HepG2 (cell line): ENCODE measurements around the gene UAP1L1. TPM values are rescaled to one million over a fixed set of nuclear protein-coding genes. Genes with fewer than 3 reads are reported as not detected.
A peak's percentile ranks its signal among the peaks of the same experiment; 100 is the strongest.

ENCODE experiments used
- BCL3 ChIP-seq: sonication (generic); formaldehyde crosslinking; IDR thresholded peaks from 2 replicates; pipeline ENCODE4 v1.5.1; 2020; ENCODE audit warnings: mild to moderate bottlenecking, missing genetic modification reagents, moderate library complexity
- DMTF1 ChIP-seq: sonication (generic); formaldehyde crosslinking; IDR thresholded peaks from 2 replicates; pipeline ENCODE4 v1.4.0; 2020; ENCODE audit warnings: mild to moderate bottlenecking, missing genetic modification reagents
- ERF ChIP-seq: IDR thresholded peaks from 2 replicates; pipeline ENCODE4 v1.6.1; 2018; ENCODE audit warnings: missing biosample characterization, missing genetic modification reagents
- HINFP ChIP-seq: sonication (generic); formaldehyde crosslinking; IDR thresholded peaks from 2 replicates; pipeline ENCODE4 v1.4.0; 2020; ENCODE audit warnings: low read depth, mild to moderate bottlenecking, missing genetic modification reagents
- JUND ChIP-seq: sonication (generic); formaldehyde crosslinking; IDR thresholded peaks from 2 replicates; pipeline ENCODE4 v1.8.0; 2022; ENCODE audit warnings: mild to moderate bottlenecking, missing genetic modification reagents
- POLR2A ChIP-seq, 2 experiments: IDR thresholded peaks; 2 replicates each; pipeline ENCODE4 v1.6.1; 2011; ENCODE audit warnings: low read depth in 2 of 2, low read length in 2 of 2, mild to moderate bottlenecking in 1 of 2, moderate library complexity in 1 of 2; ENCODE audit not compliant: insufficient read depth in 1 of 2
- PRDM10 ChIP-seq: sonication (generic); formaldehyde crosslinking; IDR thresholded peaks from 2 replicates; pipeline ENCODE4 v1.4.0; 2020; ENCODE audit warnings: low read depth, missing genetic modification reagents
- RARA ChIP-seq: IDR thresholded peaks from 2 replicates; pipeline ENCODE4 v1.6.1; 2016; ENCODE audit warnings: missing genetic modification reagents, missing compliant biosample characterization
- SP140L ChIP-seq: sonication (generic); formaldehyde crosslinking; IDR thresholded peaks from 2 replicates; pipeline ENCODE4 v1.4.0; 2020; ENCODE audit warnings: missing genetic modification reagents, borderline replicate concordance
- THAP9 ChIP-seq: sonication (generic); formaldehyde crosslinking; IDR thresholded peaks from 2 replicates; pipeline ENCODE4; 2020; ENCODE audit warnings: missing genetic modification reagents, mild to moderate bottlenecking, borderline replicate concordance
- ZNF180 ChIP-seq: sonication (generic); formaldehyde crosslinking; IDR thresholded peaks from 2 replicates; pipeline ENCODE4 v1.4.0; 2020; ENCODE audit warnings: low read depth, missing genetic modification reagents, borderline replicate concordance
- ZNF232 ChIP-seq: sonication (generic); formaldehyde crosslinking; IDR thresholded peaks from 2 replicates; pipeline ENCODE4 v1.4.0; 2020; ENCODE audit warnings: missing genetic modification reagents, borderline replicate concordance
- ZNF253 ChIP-seq: sonication (generic); formaldehyde crosslinking; IDR thresholded peaks from 2 replicates; pipeline ENCODE4 v1.8.0; 2022; ENCODE audit warnings: mild to moderate bottlenecking, missing genetic modification reagents, borderline replicate concordance
- ZNF446 ChIP-seq: sonication (generic); formaldehyde crosslinking; IDR thresholded peaks from 2 replicates; pipeline ENCODE4 v1.5.0; 2020; ENCODE audit warnings: mild to moderate bottlenecking, missing genetic modification reagents
- ZNF513 ChIP-seq: sonication (generic); formaldehyde crosslinking; conservative IDR thresholded peaks from 2 replicates; pipeline ENCODE4 v1.5.0; 2020; ENCODE audit warnings: missing genetic modification reagents
- polyA plus RNA-seq, 8 experiments: library from polyadenylated mRNA; depleted of rRNA in 3 of 8; stranded (reverse) in 7 of 8; unstranded in 1 of 8; fragments of >200 nt; fragmentation: Illumina TruSeq in 4 of 8; extraction: Trizol in 4 of 8; gene quantifications; 2 replicates each; pipeline versions ENCODE4 v1.2.1 to v1.2.3, GENCODE V29; 2011 to 2016; ENCODE audit warnings: low read depth in 4 of 8, missing spikeins in 1 of 8, mixed read lengths in 1 of 8; ENCODE audit not compliant: insufficient read depth in 1 of 8
- total RNA-seq, 5 experiments: library from RNA; depleted of rRNA; stranded (reverse); fragments of >200 nt; fragmentation: Illumina TruSeq; extraction: Trizol; gene quantifications; 2 replicates each; pipeline ENCODE4 v1.2.3, GENCODE V29; 2016; ENCODE audit warnings: low read depth in 1 of 5

UAP1L1 gene
- total and polyA plus RNA-seq, 2 of the 13 experiments (the other 11 are each of a cell fraction or from before 2014, with no cell fraction given): 5.4 to 6.4 TPM

- TF ChIP-seq BCL3 (CRISPR knock-in tag): no peak
- no peak for TF ChIP-seq PRDM10 (CRISPR knock-in tag)
- TF ChIP-seq THAP9 (CRISPR knock-in tag): no peak; the same call in 1 of the 2 replicates
- no peak for TF ChIP-seq ERF
- no peak; the same call in 1 of the 2 replicates for TF ChIP-seq ZNF232 (CRISPR knock-in tag)
- TF ChIP-seq SP140L (CRISPR knock-in tag): no peak
- no peak for TF ChIP-seq RARA
- no peak for TF ChIP-seq ZNF180 (CRISPR knock-in tag)
- TF ChIP-seq POLR2A (IDR thresholded peaks at IDR 0.05; ENCODE audit: insufficient read depth in 1 of 2, low read depth in 2 of 2, low read length in 2 of 2): peak in 1 of 2 experiments; percentile 56; a peak in 2 of 4 replicates
- TF ChIP-seq ZNF253 (CRISPR knock-in tag): no peak
- no peak for TF ChIP-seq JUND (CRISPR knock-in tag)
- TF ChIP-seq ZNF513 (CRISPR knock-in tag): no peak
- no peak for TF ChIP-seq DMTF1 (CRISPR knock-in tag)
- TF ChIP-seq ZNF446 (CRISPR knock-in tag): no peak
- peak; percentile 46; the same call in 1 of the 2 replicates for TF ChIP-seq HINFP (CRISPR knock-in tag)
Measured at GRCh38 chr9:137085920-137086530, 8.7 kb downstream of the UAP1L1 start (continued).
